ENCODE data around the gene CTNND2.
"Not testable (repeated sequence)": the region's sequence is repeated elsewhere in the genome, so short reads cannot be mapped to it uniquely, and the experiment has no call there.

CTNND2 gene

GRCh38 chr5:11378461-11378860, 525.8 kb downstream of the CTNND2 start:
- DNase-seq = no peak

- DNase-seq = no peak
These were observed 526.4 kb downstream of the CTNND2 start for GRCh38 chr5:11377896-11378295.

- DNase-seq = no peak
These were observed 532.1 kb downstream of the CTNND2 start for GRCh38 chr5:11372191-11372590.

GRCh38 chr5:11371021-11371420, 533.2 kb downstream of the CTNND2 start:
- DNase-seq = no peak

- DNase-seq = no peak
These were observed 539.7 kb downstream of the CTNND2 start for GRCh38 chr5:11364531-11364930.

- no peak for DNase-seq
These were observed 540.5 kb downstream of the CTNND2 start for GRCh38 chr5:11363631-11364178.

- DNase-seq = no peak
These were observed 542.5 kb downstream of the CTNND2 start for GRCh38 chr5:11361768-11362167.

- no peak for DNase-seq
These were observed 546.3 kb downstream of the CTNND2 start for GRCh38 chr5:11357928-11358327.

GRCh38 chr5:11355491-11355890, 548.8 kb downstream of the CTNND2 start:
- DNase-seq = no peak

- no peak for DNase-seq
These were observed 557.9 kb downstream of the CTNND2 start for GRCh38 chr5:11346336-11346735.

- DNase-seq = no peak
These were observed 568.1 kb downstream of the CTNND2 start for GRCh38 chr5:11335881-11336760.

- no peak for DNase-seq
These were observed 569.8 kb downstream of the CTNND2 start for GRCh38 chr5:11334404-11334803.

- no peak for DNase-seq
These were observed 574.6 kb downstream of the CTNND2 start for GRCh38 chr5:11329679-11330078.

GRCh38 chr5:11324521-11325289, 579.5 kb downstream of the CTNND2 start:
- DNase-seq = no peak

- no peak for DNase-seq
These were observed 580.5 kb downstream of the CTNND2 start for GRCh38 chr5:11323761-11324160.

GRCh38 chr5:11322133-11322532, 582.1 kb downstream of the CTNND2 start:
- DNase-seq = no peak

- DNase-seq = no peak
These were observed 584.2 kb downstream of the CTNND2 start for GRCh38 chr5:11319836-11320580.

- not testable (repeated sequence) for DNase-seq
These were observed 590.6 kb downstream of the CTNND2 start for GRCh38 chr5:11313694-11314093.

GRCh38 chr5:11311731-11312130, 592.5 kb downstream of the CTNND2 start:
- DNase-seq = no peak

- DNase-seq = no peak
These were observed 593.0 kb downstream of the CTNND2 start for GRCh38 chr5:11311272-11311671.

- DNase-seq = no peak
These were observed 594.1 kb downstream of the CTNND2 start for GRCh38 chr5:11310158-11310557.

- DNase-seq = no peak
These were observed 597.9 kb downstream of the CTNND2 start for GRCh38 chr5:11306365-11306764.

- no peak for DNase-seq
These were observed 599.0 kb downstream of the CTNND2 start for GRCh38 chr5:11305245-11305644.

Measured in activated T-cell treated with anti-CD3 and anti-CD28 coated beads, Interleukin-2, amount 50 U/mL, for 1 hour (primary cell).